DMS 273 (cell line): ENCODE data around the gene TMEM266.

Source experiments
- DNase-seq: peaks from one replicate; lab custom pipeline; 2025; ENCODE audit not compliant: unreplicated experiment; lab: John Stamatoyannopoulos, UW

TMEM266 gene

DNA sequence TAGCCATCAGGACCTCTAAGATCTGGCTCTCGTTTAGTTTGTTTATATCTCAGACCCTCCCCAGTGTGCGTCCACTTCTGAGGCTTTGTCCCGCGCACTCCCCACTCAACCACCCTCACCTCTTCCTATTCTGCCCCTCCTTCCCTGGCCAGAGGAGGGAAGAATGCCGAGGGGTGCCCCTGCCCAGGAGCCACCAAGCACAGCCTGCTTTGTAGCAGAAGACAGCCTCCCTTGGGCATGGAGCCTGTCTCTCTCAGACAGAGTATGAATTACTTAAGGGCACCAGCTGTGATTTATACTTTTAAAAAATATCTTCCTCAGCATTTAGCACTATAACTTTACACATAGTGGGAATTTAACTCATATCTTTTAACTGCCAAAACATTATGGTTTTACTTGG, 6.0 kb downstream of the TMEM266 start:
- DNase-seq = no peak

DNA sequence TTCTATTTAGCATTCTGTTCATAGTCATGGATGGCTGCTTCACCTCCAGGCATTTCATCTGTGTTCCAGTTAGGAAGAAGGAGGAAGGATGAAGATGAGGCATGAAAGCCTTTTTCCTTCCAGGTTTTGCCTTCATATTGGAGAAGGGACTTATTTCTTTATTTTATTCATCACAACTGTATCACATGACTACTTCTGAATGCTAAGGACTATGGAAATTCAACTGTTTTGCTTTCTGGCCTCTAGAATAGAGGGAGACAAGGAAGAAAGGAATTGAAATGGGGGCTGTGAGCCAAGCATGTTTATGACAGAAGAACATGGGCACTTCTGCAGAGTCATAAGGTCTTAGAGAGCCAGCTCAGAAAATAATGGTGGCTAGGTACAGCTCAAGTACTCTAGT, 10.4 kb downstream of the TMEM266 start:
- no peak for DNase-seq

DNA sequence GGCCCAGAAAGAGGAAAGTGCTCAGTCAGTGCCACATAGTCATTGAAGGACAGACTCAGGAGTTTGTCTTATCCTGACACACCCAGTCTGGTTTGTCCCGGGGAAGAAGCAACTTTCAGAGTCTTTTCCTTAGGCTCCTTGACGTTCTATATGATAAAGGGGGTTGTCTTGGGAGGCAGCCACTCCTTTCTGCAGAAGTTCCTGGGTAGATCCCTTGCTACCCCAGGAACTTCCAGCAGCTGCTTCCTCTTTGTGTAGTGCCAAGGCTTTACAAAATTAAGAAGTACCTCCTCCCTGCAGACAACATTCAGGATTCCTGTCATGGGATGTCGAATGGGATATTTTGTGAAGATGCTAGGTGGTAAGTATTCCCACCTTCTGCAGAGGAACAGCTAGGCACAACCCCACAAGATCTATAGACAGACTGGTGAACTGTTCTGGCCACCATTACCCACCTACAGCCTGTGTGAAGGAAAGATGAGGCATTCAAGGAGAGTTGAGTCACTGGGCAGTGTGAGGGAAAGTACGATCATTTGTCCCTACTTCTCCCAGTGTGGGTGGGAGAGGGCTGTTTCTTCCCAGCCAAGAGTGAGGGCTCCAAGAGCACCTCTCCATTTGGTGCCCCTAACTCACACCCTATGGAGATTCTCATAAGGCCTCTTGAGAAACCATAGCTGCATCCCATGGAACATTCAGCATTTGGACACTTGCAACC, 11.3 kb downstream of the TMEM266 start:
- no peak for DNase-seq

DNA sequence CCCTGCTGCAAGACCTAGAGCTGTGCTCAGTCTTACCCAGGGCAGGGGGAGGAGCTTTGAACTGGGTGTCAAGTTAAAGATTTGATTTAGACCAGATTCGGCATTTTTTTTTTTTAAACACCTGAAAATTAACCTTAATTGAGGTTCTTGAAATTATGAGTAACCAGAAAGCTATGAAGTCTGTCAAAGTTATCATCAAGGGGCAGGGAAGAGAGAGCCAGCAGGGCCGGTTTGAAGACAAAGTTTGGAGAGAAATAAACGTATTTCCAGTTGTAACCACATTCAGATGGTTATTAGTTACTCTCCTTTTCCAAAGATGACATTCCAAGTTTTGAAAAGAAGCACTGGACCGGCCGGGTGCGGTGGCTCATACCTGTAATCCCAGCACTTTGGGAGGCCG, 12.0 kb downstream of the TMEM266 start:
- DNase-seq = no peak

DNA sequence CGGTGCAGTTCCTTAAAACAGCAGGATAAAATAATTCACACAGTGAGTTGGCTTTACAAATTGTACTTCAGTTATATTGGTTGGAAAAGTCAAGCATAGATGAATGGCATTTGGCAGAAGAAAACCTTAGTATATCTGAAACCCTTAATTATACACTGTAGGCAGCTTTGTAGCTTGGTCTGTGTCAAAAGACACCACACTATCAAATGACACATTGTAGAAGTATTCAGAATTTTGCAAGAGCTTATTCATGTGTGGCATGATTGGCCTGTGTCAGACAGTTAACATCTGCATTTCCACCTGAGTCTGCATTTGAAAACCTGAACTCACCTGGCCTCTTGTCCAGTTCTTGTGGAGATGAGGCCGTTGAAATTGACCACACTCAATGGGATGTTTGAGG, 13.8 kb downstream of the TMEM266 start:
- DNase-seq = no peak

DNA sequence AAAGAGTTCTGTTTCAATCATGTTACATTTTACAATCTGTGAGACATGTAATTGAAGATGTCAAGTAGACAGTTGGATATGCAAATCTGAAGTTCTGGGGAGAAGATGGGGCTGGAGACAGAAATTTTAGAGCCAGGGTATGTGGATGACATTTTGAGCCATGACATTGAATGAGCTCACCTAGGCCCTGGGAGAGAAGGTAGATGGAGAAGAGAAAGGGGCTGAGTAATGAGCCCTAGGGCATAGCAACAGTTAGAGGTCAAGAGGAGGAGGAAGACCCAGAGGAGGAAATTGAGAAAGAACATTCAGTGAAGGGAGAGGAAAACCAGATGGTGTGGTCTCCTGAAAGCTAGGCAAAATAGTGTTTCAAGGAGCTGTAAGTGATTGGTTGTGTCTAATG, 15.3 kb downstream of the TMEM266 start:
- no peak for DNase-seq

DNA sequence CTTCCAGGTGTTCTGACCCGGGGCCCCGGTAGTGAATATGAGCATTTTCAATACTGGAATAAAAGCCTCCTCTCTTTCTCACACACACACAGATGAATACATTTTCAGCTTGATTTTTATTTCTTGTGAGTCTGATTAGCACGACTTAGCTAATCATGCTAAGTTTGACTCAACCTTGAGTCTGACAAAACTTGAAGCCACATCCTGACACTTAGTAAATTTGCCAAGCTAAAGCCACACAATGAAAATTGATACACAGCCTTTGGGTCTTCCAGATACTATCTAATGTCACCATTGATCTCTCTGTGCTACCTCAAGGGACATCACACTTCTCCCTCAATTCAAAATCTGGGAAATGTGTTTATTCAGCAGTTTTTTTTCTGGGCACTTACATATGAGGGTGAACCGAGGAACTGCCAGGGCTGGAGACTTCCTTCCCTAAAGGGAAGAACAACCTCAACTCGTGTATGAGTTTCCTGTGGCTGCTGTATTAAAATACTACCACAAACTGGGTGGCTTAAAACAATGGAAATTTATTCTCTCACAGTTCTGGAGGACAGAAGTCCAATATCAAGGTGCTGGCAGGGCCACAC, 18.6 kb downstream of the TMEM266 start:
- DNase-seq = no peak

DNA sequence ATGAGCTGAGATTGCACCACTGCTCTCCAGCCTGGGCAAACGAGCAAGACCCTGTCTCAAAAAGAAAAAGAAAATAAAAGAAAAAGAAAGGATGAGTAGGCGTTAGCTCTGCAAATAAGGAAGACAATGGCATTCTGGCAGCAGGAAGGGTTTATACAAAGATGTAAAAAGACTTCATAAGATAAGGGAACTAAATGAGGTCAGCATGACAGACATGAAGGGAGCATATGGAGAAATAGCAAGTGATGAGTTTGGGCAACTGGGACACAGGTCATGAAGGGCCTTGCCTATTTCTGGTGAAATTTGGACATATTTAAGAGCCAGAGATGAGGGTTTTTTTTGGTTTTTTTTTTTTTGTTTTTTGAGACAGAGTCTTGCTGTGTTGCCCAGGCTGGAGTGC, 24.5 kb downstream of the TMEM266 start:
- no peak for DNase-seq

DNA sequence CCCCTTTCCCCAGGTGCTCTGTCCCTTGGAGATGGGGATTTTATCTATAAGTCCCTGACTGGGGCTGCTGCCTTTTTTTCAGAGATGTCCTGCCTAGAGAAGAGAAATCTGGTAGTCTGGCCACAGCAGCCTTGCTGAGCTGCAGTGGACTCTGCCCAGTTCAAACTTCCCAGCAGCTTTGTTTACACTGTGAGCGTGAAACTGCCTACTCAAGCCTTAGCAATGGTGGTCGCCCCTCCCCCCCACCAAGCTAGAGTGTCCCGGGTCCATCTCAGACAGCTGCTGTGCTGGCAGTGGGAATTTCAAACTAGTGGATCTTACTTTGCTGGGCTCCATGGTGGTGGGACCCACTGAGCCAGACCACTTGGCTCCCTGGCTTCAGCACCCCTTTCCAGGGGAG, 38.9 kb downstream of the TMEM266 start:
- no peak for DNase-seq

DNA sequence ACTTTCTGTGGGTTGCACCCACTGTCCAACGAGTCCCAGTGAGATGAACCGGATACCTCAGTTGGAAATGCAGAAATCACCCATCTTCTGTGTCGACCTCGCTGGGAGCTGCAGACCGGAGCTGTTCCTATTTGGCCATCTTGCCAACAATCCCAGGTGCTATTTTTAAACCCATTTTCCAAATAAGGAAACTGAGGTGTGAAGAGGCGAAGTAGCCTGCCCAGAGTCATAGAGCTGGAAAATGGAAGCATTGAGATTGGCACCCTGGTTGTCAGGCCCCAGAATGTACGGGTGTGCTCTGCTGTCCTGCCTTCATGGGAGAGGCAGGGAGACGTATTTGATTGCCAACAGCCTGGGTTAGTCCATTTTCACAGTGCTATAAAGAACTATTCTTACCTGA, 39.6 kb downstream of the TMEM266 start:
- DNase-seq = no peak

DNA sequence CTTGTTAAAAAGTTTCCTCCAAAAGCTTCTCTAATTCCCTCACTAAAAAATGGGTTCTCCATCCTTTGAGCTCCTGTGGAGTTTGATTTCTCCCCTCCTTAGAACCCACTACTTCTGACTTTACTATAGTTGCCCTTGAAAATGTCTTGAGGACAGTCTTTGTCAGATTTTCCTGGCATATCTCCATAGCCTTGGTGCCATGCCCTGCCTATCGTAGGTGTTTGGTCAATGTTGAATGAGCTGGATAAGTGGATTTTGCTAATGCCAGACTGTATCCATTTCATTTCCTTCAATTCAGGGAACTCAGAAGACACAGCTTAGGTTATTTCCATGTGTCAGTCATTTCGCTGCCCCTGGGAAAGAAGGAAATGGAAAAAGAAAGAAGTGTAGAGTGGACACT, 40.6 kb downstream of the TMEM266 start:
- DNase-seq = no peak

DNA sequence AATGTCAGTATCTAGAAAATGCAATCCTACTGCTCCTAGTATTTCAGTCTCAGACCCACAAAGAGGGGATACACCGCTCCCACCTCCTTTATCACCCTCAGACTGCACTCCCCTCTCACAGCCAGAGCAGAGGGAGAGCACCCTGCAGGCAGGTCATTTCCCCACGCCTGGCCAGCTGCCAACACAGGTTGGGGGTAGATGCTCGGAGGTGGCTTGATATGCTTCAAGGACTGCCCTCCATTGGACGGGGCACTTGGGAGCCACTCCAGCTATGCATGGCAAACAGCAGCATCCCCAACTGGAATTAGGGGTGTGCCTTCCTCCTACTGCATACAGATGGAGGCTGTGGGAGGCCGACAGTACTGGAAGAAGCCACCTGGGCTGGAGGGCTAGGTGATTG, 41.9 kb downstream of the TMEM266 start:
- no peak for DNase-seq

DNA sequence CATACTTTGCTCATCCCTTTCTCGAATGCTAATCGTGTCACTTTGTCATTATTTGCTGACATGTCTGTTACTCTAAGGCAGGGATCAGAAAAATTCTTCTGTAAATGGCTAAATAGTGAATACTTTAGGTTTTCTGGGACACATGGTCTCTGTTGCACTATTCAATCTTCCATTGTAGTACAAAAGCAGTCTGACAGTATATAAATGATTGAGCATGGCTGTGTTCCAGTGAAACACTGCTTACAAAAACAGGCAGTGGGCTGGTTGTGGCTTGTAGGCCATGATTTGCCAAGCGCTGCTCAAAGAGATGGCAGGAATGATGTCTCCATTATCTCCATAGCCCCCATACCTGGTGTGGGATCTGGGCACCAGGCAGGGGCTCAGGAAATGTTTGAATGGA, 45.6 kb downstream of the TMEM266 start:
- no peak for DNase-seq

DNA sequence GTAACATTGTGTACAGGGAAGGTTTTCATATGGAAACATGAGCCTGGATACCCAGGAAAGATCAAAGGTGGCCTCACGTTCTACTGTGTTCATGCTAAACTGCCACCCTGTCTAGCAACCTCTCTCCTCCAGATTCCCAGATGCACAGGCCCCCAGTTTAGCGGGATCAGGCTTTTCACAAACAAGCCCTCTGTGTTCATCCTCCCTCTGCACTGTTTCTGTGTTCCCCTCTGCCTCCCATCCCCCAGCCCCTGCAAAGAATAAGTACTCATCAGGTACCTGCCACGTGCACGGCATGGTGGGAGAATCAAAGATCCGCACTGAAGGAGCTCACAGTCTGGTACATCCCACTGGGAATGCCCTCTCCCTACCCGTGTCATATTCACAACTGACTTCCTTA, 46.1 kb downstream of the TMEM266 start:
- DNase-seq = no peak

DNA sequence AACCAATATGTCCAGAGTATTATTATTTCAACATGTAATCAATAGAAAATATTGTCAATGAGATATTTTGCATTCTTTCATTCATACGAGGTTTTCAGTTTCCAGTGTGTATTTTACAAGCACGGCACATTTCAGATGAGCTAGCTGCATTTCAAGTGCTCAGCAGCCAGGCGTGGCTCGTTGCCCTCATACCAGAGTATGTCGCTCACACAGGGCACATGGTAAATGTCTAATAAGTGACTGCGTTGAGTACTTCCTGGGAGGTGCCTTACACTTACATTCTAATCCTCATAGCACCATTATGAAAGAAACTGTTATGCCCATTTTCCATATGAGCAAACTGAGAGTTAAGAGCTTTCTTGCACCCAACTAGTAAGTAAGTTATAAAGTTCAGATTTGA, 47.4 kb downstream of the TMEM266 start:
- no peak for DNase-seq

DNA sequence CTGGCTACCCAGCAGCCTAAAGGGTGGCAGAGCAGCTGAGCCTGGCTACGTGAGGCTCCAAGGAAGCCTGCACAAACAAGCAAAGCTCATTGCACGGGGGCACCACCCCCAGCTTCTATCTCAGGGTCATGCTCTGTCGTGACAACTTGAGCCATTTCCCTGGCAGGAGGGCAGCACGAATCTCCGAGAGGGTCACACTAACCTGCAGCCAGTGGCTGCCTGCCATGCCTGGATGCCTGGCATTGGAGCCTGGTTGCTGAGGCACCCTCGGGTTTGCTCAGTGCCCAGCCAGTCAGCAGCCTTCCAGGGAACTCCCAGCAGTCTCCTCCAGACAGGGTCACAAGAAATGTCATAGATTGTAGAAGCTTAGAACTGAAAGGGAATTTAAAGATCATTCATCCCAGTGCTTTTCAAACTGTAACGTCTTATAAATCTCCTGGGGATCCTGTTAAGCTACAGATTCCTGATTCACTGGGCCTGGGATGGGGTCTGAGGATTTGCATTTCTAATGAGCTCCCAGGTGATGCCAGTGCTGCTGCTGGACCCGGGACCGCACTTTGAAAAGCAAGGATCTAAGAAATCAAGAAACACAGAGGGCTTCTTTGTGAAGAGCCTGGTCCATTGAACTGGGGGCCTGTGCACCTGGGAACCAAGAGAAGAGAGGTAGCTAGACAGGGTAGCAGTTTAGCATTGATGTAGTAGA, 48.4 kb downstream of the TMEM266 start:
- no peak for DNase-seq

DNA sequence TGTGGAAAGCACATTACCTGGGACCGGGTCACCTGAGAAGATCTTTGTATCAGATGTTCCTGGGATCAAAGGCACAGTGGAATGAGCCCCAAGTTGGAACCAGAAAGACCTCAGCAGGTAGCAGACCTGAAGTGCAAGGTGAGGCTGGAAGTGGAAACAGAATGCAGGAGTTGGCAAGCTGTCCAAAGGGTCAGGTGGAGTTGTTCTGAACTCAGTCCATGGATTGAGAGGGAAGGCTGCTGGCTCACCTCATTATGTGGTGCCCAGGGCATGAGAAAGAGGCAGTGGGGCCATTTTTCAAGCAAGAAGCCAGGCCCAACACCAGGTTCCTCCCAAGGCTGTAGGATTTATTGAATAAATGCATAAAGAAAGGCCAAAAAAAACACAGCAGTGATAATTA, 49.3 kb downstream of the TMEM266 start:
- no peak for DNase-seq

DNA sequence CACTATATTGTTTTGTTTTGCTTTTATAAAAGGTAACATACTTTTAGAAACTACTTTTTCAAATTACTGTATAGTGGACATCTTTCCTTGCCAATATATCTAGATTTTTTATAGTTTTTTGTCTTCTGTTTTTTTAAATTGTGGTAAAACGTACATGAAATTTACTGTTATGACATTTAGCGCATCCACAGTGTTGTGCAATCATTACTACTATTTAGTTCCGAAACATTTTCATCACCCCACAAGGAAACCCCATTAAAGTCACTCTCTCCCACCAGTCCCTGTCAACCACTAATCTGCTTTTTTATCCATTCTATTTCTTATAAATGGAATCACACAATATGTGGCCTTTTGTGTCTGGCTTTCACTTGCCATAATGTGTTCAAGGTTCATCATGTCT, 54.8 kb downstream of the TMEM266 start:
- DNase-seq = no peak

DNA sequence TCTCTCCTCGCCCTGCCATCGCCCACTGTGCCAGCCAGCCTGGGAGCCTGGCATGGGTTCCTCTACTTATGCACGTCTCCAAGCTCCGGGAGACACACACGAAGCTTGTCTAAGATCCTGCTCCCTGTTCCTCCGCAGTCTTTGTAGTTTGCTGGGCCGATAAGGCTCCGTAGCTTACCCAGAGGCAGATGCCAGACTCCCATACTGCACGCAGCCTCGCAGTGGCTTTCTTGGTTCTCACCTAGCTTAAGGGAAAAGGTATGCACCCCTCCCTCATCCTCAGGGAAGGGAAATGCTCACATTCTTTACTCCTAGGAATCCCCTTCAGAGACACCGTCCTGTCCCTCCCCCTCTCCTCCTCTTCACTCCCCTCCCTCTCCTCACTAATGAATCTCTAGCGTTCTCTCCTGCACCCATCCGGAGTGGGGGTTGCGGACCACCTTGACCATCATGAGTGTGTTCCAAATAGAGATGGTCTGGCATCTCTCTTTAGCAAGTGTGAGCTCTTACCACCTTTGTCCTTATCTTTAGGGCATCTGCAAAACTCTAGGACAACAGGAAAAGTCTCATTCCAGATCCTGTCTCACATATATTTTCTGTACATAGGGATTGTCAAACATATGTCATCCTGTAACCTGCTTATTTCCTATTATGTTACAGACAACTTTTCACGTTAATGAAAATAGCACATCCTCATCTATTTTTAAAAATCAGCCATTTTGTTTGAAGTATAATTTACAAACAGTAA, 56.5 kb downstream of the TMEM266 start:
- DNase-seq = no peak

DNA sequence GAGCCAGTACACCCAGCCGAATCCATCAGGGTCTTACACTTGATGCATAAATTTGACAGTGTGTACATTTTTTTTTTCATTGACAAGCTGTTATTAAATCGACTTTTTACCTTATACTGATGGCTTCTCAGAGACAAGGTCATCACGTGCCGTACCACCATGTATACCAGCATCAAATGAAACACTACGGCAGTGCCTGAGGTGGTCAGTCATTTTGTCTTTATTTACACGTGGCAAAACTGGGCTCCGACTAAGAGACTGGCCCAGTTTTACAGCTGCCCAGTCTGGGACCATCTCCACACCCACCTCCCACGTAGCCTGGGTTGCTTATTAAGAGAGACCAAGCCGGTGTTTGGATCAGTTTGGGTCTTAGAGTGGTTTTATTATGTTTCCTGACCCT, 57.4 kb downstream of the TMEM266 start:
- DNase-seq = no peak

DNA sequence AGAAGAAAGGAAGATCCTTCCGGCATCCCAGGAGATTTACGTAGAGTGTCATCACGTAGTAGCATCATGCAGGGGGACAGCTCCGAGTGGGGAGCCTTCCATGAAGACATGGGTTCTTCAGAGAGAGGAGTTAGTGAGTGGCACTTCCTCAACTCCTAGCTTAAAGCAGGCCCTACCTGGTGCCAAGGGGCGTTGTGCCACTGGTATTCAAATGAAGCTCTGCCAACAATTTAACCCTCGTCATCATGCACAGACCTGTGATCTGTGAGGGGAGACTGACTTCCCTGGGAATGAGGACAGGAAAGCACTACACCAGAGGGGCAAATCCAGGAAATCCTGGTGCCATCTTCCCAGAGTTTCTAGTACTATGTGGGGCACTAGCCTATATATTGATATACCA, 59.0 kb downstream of the TMEM266 start:
- DNase-seq = no peak

DNA sequence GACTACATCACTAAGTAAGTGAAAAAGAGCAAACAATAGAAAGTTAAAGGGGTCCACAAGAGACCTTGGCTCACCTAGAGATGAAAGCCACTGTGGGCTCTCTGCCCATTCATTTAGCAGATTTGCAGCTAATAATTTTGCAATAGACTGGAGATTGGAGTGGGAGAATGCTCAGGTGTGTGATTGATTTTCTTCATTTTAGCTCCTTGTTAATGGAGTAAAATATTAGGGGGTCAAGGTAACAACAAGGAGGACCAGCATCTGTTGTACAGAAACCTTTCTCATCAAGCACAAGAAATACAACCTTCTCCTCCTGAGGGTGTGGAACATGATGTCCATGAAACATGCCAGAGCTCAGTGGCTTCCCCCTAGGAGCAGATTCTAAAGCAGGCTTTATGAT, 63.2 kb downstream of the TMEM266 start:
- DNase-seq = no peak
